Measurements from ENCODE around the gene CXorf65.
A peak's percentile ranks its signal among the peaks of the same experiment; 100 is the strongest.

The CXorf65 gene

GRCh38 chrX:71128166-71128833, 21.8 kb upstream of the CXorf65 start:
- H3K4me1 ChIP-seq (ENCODE audit: insufficient read depth, low read length): no peaks in the 10 kb centered on the region
- no peak overlapping the region for H3K4me3 ChIP-seq (ENCODE audit: low read depth in 1 of 2, low read length in 2 of 2)
- H3K9me3 ChIP-seq (ENCODE audit: low read length): no peaks in the 10 kb centered on the region
- H3K27ac ChIP-seq (ENCODE audit: low read depth, low read length): no peak overlapping the region
- peaks cover 58% of the 10 kb centered on the region for H3K36me3 ChIP-seq (ENCODE audit: insufficient read depth, low read length)
- peaks cover 0 to 5% of the 10 kb centered on the region in 2 donors for H3K27me3 ChIP-seq (ENCODE audit: control insufficient read depth in 1 of 2, insufficient read depth in 2 of 2, low read length in 2 of 2)
- no peak overlapping the region for H3K9ac ChIP-seq (ENCODE audit: low read length)

- Histone ChIP-seq H3K27me3 (ENCODE audit: control insufficient read depth in 1 of 2, insufficient read depth in 2 of 2, low read length in 2 of 2) (no peaks in the 10 kb centered on the region), H3K9me3 (ENCODE audit: low read length) (no peaks in the 10 kb centered on the region), H3K9ac (ENCODE audit: low read length) (peak overlapping the region; percentile 49), H3K4me3 (ENCODE audit: low read depth in 1 of 2, low read length in 2 of 2) (peak overlapping the region; percentile 17 to 72), H3K36me3 (ENCODE audit: insufficient read depth, low read length) (peaks cover 23% of the 10 kb centered on the region), H3K27ac (ENCODE audit: low read depth, low read length) (peak overlapping the region; percentile 12), H3K4me1 (ENCODE audit: insufficient read depth, low read length) (peaks cover 3% of the 10 kb centered on the region)
Measured at GRCh38 chrX:71118985-71119535, 12.5 kb upstream of the CXorf65 start.

GRCh38 chrX:71118032-71118984, 11.8 kb upstream of the CXorf65 start, which contains the start of gene MED12:
Gene MED12 (plus strand): TSS chrX:71118596. CDS start chrX:71118755, 159 bp downstream.
- no peaks in the 10 kb centered on the region for H3K27me3 ChIP-seq (ENCODE audit: control insufficient read depth in 1 of 2, insufficient read depth in 2 of 2, low read length in 2 of 2)

GRCh38 chrX:71117358-71117757, 10.8 kb upstream of the CXorf65 start:
- H3K9ac ChIP-seq (ENCODE audit: low read length): no peak overlapping the region
- H3K36me3 ChIP-seq (ENCODE audit: insufficient read depth, low read length): peaks cover 17% of the 10 kb centered on the region
- H3K4me1 ChIP-seq (ENCODE audit: insufficient read depth, low read length): peaks cover 3% of the 10 kb centered on the region
- H3K4me3 ChIP-seq (ENCODE audit: low read depth in 1 of 2, low read length in 2 of 2): no peak overlapping the region
- no peaks in the 10 kb centered on the region for H3K9me3 ChIP-seq (ENCODE audit: low read length)
- H3K27ac ChIP-seq (ENCODE audit: low read depth, low read length): no peak overlapping the region
- H3K27me3 ChIP-seq (ENCODE audit: control insufficient read depth in 1 of 2, insufficient read depth in 2 of 2, low read length in 2 of 2): no peaks in the 10 kb centered on the region

More at GRCh38 chrX:71118032-71118984, 11.8 kb upstream of the CXorf65 start, which contains the start of gene MED12:
- Histone ChIP-seq H3K9me3 (ENCODE audit: low read length) (no peaks in the 10 kb centered on the region), H3K4me1 (ENCODE audit: insufficient read depth, low read length) (peaks cover 3% of the 10 kb centered on the region), H3K36me3 (ENCODE audit: insufficient read depth, low read length) (peaks cover 18% of the 10 kb centered on the region), H3K9ac (ENCODE audit: low read length) (peak within 1 kb of the TSS; percentile 49), H3K4me3 (ENCODE audit: low read depth in 1 of 2, low read length in 2 of 2) (peak within 1 kb of the TSS; percentile 17 to 72), H3K27ac (ENCODE audit: low read depth, low read length) (peak within 1 kb of the TSS; percentile 63)

- Histone ChIP-seq H3K4me3 (ENCODE audit: low read depth in 1 of 2, low read length in 2 of 2) (no peak overlapping the region), H3K9ac (ENCODE audit: low read length) (no peak overlapping the region), H3K27ac (ENCODE audit: low read depth, low read length) (no peak overlapping the region), H3K27me3 (ENCODE audit: control insufficient read depth in 1 of 2, insufficient read depth in 2 of 2, low read length in 2 of 2) (peaks cover 0 to 9% of the 10 kb centered on the region in 2 donors), H3K9me3 (ENCODE audit: low read length) (no peaks in the 10 kb centered on the region), H3K4me1 (ENCODE audit: insufficient read depth, low read length) (no peaks in the 10 kb centered on the region), H3K36me3 (ENCODE audit: insufficient read depth, low read length) (no peaks in the 10 kb centered on the region)
Measured at GRCh38 chrX:71111921-71112431, 5.4 kb upstream of the CXorf65 start.

- Histone ChIP-seq H3K27ac (ENCODE audit: low read depth, low read length) (no peak within 1 kb of the TSS), H3K9ac (ENCODE audit: low read length) (no peak within 1 kb of the TSS), H3K4me1 (ENCODE audit: insufficient read depth, low read length) (no peaks in the 10 kb centered on the region), H3K4me3 (ENCODE audit: low read depth in 1 of 2, low read length in 2 of 2) (no peak within 1 kb of the TSS), H3K9me3 (ENCODE audit: low read length) (no peaks in the 10 kb centered on the region), H3K36me3 (ENCODE audit: insufficient read depth, low read length) (no peaks in the 10 kb centered on the region), H3K27me3 (ENCODE audit: control insufficient read depth in 1 of 2, insufficient read depth in 2 of 2, low read length in 2 of 2) (peaks cover 0 to 9% of the 10 kb centered on the region in 2 donors)
Measured at GRCh38 chrX:71111141-71111843, 4.8 kb upstream of the CXorf65 start, which contains the start of gene IL2RG. Gene IL2RG (minus strand): TSS chrX:71111577. CDS start chrX:71111539, 38 bp downstream.

- Histone ChIP-seq H3K4me3 (ENCODE audit: low read depth in 1 of 2, low read length in 2 of 2) (no peak overlapping the region), H3K27me3 (ENCODE audit: control insufficient read depth in 1 of 2, insufficient read depth in 2 of 2, low read length in 2 of 2) (peaks cover 0 to 9% of the 10 kb centered on the region in 2 donors), H3K9ac (ENCODE audit: low read length) (no peak overlapping the region), H3K36me3 (ENCODE audit: insufficient read depth, low read length) (no peaks in the 10 kb centered on the region), H3K9me3 (ENCODE audit: low read length) (no peaks in the 10 kb centered on the region), H3K4me1 (ENCODE audit: insufficient read depth, low read length) (peaks cover 2% of the 10 kb centered on the region), H3K27ac (ENCODE audit: low read depth, low read length) (no peak overlapping the region)
Measured at GRCh38 chrX:71109051-71109450, 2.5 kb upstream of the CXorf65 start.

- Histone ChIP-seq H3K9ac (ENCODE audit: low read length) (no peak overlapping the region), H3K27ac (ENCODE audit: low read depth, low read length) (no peak overlapping the region), H3K9me3 (ENCODE audit: low read length) (no peaks in the 10 kb centered on the region), H3K4me3 (ENCODE audit: low read depth in 1 of 2, low read length in 2 of 2) (no peak overlapping the region), H3K36me3 (ENCODE audit: insufficient read depth, low read length) (no peaks in the 10 kb centered on the region), H3K27me3 (ENCODE audit: control insufficient read depth in 1 of 2, insufficient read depth in 2 of 2, low read length in 2 of 2) (peaks cover 0 to 9% of the 10 kb centered on the region in 2 donors), H3K4me1 (ENCODE audit: insufficient read depth, low read length) (peaks cover 10% of the 10 kb centered on the region)
Measured at GRCh38 chrX:71107762-71108360, 1.3 kb upstream of the CXorf65 start.

- H3K4me3 ChIP-seq (ENCODE audit: low read depth in 1 of 2, low read length in 2 of 2): no peak overlapping the region
- H3K27ac ChIP-seq (ENCODE audit: low read depth, low read length): no peak overlapping the region
- H3K36me3 ChIP-seq (ENCODE audit: insufficient read depth, low read length): no peaks in the 10 kb centered on the region
- no peak overlapping the region for H3K9ac ChIP-seq (ENCODE audit: low read length)
- H3K4me1 ChIP-seq (ENCODE audit: insufficient read depth, low read length): peaks cover 10% of the 10 kb centered on the region
- no peaks in the 10 kb centered on the region for H3K9me3 ChIP-seq (ENCODE audit: low read length)
- peaks cover 0 to 9% of the 10 kb centered on the region in 2 donors for H3K27me3 ChIP-seq (ENCODE audit: control insufficient read depth in 1 of 2, insufficient read depth in 2 of 2, low read length in 2 of 2)
Measured at GRCh38 chrX:71107245-71107644, 705 bp upstream of the CXorf65 start.

GRCh38 chrX:71105628-71106027, 912 bp downstream of the CXorf65 start:
- Histone ChIP-seq H3K27me3 (ENCODE audit: control insufficient read depth in 1 of 2, insufficient read depth in 2 of 2, low read length in 2 of 2) (peaks cover 0 to 15% of the 10 kb centered on the region in 2 donors), H3K36me3 (ENCODE audit: insufficient read depth, low read length) (no peaks in the 10 kb centered on the region), H3K9ac (ENCODE audit: low read length) (no peak overlapping the region), H3K9me3 (ENCODE audit: low read length) (no peaks in the 10 kb centered on the region), H3K27ac (ENCODE audit: low read depth, low read length) (no peak overlapping the region), H3K4me1 (ENCODE audit: insufficient read depth, low read length) (peaks cover 10% of the 10 kb centered on the region), H3K4me3 (ENCODE audit: low read depth in 1 of 2, low read length in 2 of 2) (no peak overlapping the region)
